HL-60/S4 treated with retinoic acid at 250 ng/mL for 4 days and 3 days (cell line): ENCODE data around the gene SAFB.
"Not testable (repeated sequence)": the region's sequence is repeated elsewhere in the genome, so short reads cannot be mapped to it uniquely, and the experiment has no call there.

ENCODE experiments used
- in situ Hi-C: fragments of 300-500 bp; cut with MboI; formaldehyde crosslinking; loops from 2 replicates; pipeline ENCODE4 v1.7.0; 2022; ENCODE audit warnings: low sequenced_read_pairs

SAFB gene

GRCh38 chr19:5696196-5697021 is 73.5 kb downstream of the SAFB start:
- in situ Hi-C loops, result no loop called here

DNA sequence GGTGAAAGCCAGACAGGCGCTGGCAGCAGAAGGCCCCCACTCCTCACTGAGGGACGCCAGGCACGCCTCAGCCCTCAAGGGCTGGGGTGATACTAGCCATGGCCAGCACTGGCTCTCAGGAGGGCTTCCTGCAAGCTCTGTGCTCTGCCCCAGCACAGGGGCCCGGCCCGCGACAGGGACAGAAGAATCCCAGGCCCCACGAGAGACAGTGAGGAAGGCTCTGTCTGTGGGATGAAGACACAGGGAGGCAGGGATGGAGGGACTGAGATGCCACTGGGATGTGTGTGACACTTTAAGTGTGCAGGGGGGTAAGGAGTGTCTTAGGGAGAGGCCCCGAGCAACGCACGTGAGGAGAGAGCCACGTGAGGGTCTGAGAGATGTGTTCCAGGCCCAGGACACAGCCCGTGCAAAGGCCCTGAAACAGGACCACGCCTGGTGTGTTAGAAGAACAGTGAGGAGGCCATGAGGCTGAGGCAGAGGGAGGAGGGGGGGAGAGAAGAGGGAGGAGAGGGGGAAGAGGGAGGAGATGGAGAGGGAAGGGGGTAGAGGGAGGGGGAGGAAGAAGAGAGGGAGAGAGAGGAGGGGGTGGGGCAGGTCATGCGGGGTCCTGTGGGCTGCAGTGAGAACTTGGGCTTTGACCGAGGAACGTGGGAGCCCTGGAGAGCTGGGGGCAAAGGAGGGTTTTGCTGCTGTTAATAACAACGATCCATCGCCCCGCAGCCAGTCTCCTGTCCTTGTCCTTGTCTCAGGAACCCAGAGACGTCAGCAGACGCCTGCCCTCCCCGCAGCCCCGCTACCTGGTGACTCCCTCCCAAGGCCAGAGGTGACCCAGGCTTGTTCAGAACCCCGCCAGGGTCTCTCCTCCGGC is 74.4 kb downstream of the SAFB start:
- in situ Hi-C loops, result no loop called here

DNA sequence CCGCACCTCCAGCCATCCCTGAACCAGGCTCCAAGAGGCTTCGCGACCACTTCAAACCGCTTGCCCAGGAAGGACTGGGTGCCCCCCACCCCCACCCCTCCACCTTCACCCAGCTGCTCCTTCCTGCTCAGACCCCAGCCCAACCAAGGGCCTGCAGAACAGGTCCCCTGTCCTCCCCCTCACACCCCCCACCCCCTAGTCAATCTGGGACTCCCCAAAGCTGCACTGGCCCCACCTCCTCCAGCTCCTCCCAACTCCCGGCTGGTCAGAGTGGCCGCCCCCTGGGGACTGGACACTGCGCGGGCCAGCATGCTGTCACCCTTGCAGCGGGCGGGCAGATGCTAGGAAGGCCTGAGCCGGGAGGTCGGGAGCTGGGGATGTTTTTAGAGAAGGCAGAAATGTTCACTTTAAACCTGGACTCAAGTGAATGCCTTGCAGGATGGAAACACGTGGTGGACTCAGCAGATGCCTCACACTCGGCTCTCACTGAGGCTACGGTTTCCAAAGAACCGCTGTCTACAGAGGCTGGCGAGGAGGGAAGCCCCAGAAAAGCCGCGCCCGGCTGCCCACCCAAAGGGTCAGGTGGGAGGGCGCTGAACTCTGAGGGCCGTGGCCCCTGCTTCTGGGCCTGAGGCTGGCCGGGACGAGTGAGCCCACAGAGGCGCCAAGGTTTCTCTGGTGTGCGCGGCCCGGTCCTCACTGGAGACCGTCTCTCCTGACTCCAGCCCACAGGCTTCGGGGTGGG is 75.2 kb downstream of the SAFB start:
- in situ Hi-C loops, result no loop called here

DNA sequence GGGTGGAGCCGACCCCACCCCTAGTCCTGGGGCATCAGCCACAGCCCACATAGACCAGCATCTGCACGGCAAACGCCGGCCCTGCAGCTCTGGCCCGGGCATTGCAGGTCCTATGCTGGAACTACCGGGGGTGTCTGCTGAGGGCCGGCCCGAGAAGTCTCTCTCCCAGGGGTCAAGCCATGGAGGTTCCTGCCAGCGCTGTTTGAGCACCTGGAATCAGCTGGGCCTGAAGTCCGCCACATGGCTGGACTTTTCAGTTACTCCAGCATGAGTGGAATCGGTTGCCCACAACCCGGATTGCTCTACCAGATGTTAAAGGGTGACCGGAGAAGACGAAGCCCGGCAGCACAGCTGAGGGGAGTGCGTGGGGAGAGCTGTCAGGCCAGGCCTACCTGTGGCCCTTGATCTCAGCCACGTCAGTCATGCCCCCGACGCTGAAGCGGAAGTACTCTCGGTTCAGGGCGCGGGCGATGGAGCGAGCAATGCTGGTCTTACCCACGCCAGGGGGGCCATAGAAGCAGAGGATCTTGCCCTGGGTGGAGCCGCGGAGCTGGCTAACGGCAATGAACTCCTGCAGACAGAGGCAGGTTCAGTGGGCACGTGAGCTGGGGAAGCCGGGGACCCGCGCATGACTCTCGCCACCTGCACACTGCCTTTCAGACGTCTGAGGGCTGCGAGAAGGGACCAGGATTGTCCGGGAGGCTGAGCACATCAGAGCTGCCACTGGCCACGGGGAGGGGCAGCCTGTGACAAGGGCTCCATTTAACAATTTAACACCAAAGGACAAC is 75.9 kb downstream of the SAFB start:
- in situ Hi-C loops, result no loop called here

DNA sequence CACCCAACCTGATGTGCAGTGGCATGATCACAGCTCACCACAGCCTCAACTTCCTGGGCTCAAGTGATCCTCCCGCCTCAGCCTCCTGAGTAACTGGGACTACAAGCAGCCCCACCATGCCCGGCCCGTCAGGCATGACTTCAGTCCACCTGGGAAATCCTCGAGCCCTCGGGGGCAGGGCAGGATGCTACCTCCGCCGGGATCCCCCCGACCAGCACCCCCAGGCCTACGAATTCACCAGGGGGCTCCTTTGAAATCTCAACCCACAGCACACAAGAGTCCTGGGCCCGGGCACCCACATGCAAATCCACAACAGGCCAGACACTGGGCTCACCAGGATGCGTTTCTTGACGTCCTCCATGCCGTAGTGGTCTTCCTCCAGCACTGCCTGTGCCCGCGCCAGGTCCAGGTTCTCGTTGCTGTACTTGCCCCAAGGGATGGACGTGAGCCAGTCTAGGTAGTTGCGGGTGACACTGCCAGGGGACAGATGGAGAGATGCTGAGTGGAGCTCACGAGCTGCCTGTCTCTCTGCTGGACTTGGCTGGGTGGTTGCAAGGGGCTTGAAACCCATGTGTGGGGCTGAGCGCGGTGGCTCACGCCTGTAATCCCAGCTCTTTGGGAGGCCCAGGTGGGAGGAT is 77.7 kb downstream of the SAFB start:
- in situ Hi-C loops, result no loop called here

- in situ Hi-C loops, result not testable (repeated sequence)
These were observed 79.1 kb downstream of the SAFB start for GRCh38 chr19:5702053-5702410.

DNA sequence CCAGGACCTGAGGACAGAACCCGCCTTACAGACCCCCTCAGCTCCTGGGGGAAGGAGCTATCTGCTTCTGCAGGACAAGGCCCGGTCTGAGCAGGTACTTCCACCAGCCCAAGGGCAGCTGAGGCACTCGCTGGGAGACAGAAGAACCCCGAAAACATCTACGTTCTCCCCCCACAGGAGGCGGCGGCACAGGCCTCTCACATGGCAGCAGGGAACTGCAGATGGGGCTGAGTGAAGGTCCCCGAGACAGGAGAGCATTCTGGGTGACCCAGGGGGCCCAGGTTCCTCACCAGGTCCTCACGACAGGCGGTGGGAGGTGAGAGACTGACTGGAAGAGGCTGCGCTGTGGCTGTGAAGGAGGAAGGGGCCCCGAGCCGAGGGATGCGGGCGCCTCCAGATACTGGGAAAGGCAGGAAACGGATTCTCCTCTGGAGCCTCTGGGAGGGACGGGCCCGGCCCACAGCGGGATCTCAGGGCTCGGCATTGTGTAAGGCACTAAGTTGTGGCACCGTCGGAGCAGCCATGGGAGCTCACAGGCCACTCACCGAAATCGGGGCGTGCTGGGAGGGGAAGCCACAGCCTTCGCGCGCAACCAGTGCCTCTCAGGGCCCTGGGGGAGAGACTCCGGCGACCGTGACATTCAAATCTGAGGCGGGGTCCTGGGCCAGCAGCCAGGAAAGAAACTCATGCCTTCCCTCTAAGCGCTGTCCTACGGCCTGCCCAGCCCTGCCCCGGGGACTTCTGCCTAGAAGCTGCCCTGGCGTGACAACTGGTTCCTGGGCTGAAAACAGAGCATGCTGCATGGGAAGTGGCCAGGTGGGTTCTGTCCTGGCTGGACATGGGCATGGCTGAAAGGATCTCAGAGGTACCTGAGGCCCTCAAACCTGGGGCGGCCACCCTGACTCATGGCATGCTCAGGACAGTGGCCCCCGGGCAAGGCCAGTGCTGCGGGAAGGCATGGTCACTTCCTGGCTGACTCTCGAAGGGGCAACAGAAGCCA is 81.2 kb downstream of the SAFB start:
- in situ Hi-C loops, result no loop called here

GRCh38 chr19:5705552-5705951 is 82.7 kb downstream of the SAFB start:
- in situ Hi-C loops, result no loop called here

- in situ Hi-C loops, result no loop called here
These were observed 84.1 kb downstream of the SAFB start for GRCh38 chr19:5706876-5707573.

- in situ Hi-C loops, result no loop called here
These were observed 85.0 kb downstream of the SAFB start for GRCh38 chr19:5707576-5708575.

DNA sequence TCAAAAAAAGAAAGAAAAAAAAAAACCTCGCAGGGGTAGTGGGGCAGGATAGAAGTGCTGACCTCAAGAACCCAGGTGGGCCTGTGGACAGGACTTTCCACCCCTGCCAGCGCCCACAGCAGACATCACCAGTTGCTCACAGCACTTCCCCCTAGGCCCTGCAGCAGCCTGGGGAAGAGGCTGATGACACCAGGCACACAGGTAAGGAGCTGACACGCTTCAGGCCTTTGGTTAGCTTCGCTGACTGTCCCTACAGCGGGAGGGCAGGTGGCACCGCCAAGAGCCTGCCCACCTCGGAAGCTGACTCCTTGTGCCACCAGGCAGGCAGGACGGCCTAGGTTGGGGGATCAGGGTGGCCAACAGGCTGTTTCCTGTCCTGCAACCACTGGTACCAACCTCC is 88.1 kb downstream of the SAFB start:
- in situ Hi-C loops, result no loop called here

- in situ Hi-C loops, result no loop called here
These were observed 88.9 kb downstream of the SAFB start for GRCh38 chr19:5711713-5712161.

DNA sequence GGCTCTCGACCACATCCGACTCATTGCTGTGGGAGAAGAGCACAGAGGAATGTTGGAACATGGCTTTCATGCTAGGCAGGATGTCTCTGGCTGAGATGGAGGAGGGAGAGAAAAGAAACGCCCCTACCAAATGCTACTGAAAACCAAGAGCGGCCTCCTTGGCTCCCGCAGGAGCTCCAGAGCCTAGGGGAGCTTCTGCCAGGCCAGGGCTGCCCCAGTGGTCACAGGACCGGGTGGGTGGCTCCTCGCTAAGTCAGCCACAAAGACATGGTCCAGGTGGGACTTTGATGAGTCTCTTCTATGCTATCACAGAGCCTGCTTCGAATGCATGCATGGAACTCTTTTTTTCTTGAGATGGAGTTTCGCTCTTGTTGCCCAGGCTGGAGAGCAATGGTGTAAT is 90.3 kb downstream of the SAFB start:
- in situ Hi-C loops, result no loop called here

DNA sequence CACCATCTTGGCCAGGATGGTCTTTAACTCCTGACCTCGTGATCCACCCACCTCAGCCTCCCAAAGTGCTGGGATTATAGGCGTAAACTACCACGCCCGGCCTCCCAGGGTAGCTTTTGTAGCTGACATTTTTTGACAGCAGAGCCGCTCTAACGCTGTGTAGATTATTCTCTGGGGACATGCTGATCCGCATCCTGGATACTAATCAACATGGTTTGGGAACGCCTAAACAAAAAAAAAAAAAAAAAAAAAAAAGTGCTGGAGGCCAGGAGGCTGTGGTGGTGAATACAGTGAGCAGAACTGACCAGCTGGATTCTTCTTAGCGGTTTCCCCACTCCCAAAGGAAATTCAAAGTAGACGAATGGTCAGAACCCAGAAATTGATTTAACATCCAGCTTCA is 91.9 kb downstream of the SAFB start:
- in situ Hi-C loops, result no loop called here

- in situ Hi-C loops, result no loop called here
These were observed 94.5 kb downstream of the SAFB start for GRCh38 chr19:5717215-5717935.
